Panc1 (cell line): ENCODE data around the gene PCGF3. TPM values are rescaled to one million over a fixed set of nuclear protein-coding genes. Genes with fewer than 3 reads are reported as not detected.

Experiments
- ATAC-seq: fragments of 200-7000 bp; cut with Tn5 transposase; 2 replicates; pipeline ENCODE4 v1.9.1; 2020; ENCODE audit warnings: mild to moderate bottlenecking, moderate library complexity
- BruUV-seq: library from RNA; stranded (reverse); fragments of 400-500 nt; replicated peaks from 2 replicates; lab custom pipeline; 2021; lab: Mats Ljungman, UMichigan
- CTCF ChIA-PET: fragments of 300-600 bp; sonication (Branson Sonifier 250); formaldehyde crosslinking; loops from one replicate; lab custom pipeline; 2022; ENCODE audit warnings: antibody characterized with exemption; lab: Charles Lee
- POLR2A ChIA-PET: fragments of 300-600 bp; sonication (Branson Sonifier 250); formaldehyde crosslinking; loops from one replicate; lab custom pipeline; 2022; ENCODE audit warnings: antibody characterized with exemption; lab: Charles Lee
- DNase-seq: peaks from one replicate; pipeline ENCODE4 v3.0.0-alpha.2; 2010; ENCODE audit warnings: low read depth, low spot score
- H3K27ac ChIP-seq: 2 replicates; pipeline ENCODE4 v1.5.1; 2011; ENCODE audit warnings: mild to moderate bottlenecking, low read length, inconsistent platforms
- H3K27me3 ChIP-seq: fragments of 200-500 bp; sonication (Bioruptor generic); 2 replicates; pipeline ENCODE4 v1.6.0; 2014; ENCODE audit warnings: low read length, inconsistent platforms; ENCODE audit not compliant: control insufficient read depth, insufficient read depth
- H3K36me3 ChIP-seq: fragments of 200-500 bp; sonication (Bioruptor generic); 2 replicates; pipeline ENCODE4 v1.5.1; 2014; ENCODE audit warnings: inconsistent platforms, mild to moderate bottlenecking, low read length, moderate library complexity; ENCODE audit not compliant: control insufficient read depth, insufficient read depth
- H3K4me1 ChIP-seq: 2 replicates; pipeline ENCODE4 v1.5.1; 2011; ENCODE audit warnings: inconsistent platforms, mild to moderate bottlenecking, low read length, moderate library complexity; ENCODE audit not compliant: control insufficient read depth, insufficient read depth
- H3K4me3 ChIP-seq, 2 experiments: 2 replicates each; pipeline ENCODE4 v1.5.1; 2011 to 2012; ENCODE audit warnings: low read depth in 2 of 2, low read length in 2 of 2, mild to moderate bottlenecking in 2 of 2, inconsistent platforms in 1 of 2, moderate library complexity in 1 of 2
- H3K9me3 ChIP-seq: fragments of 200-500 bp; sonication (Bioruptor generic); 2 replicates; pipeline ENCODE4 v1.5.1; 2014; ENCODE audit warnings: low read depth, mild to moderate bottlenecking, inconsistent platforms, low read length, moderate library complexity; ENCODE audit not compliant: control insufficient read depth, insufficient read depth
- POLR2AphosphoS5 ChIP-seq: IDR thresholded peaks from 2 replicates; pipeline ENCODE4 v1.6.1; 2012; ENCODE audit warnings: mild to moderate bottlenecking, low read depth, low read length, moderate library complexity
- SIN3A ChIP-seq: IDR thresholded peaks from 2 replicates; pipeline ENCODE4 v1.6.1; 2012; ENCODE audit warnings: low read depth, mild to moderate bottlenecking, low read length, moderate library complexity, borderline replicate concordance; ENCODE audit not compliant: insufficient read depth
- TCF7L2 ChIP-seq: IDR thresholded peaks from 2 replicates; pipeline ENCODE4 v1.6.1; 2011; ENCODE audit warnings: mild to moderate bottlenecking, low read depth, low read length, inconsistent platforms
- in situ Hi-C: cut with HindIII; loops from 2 replicates; pipeline ENCODE4 v1.10.0; 2016; ENCODE audit warnings: low sequenced_read_pairs, low pct_unique_long_range_greater_than_20kb
- intact Hi-C: fragments of 100-400 bp; cut with micrococcal nuclease; formaldehyde crosslinking; loops from one replicate; pipeline ENCODE4 v1.10.0; 2022; ENCODE audit not compliant: unreplicated experiment
- total RNA-seq: library from RNA; stranded (reverse); gene quantifications from one replicate; pipeline ENCODE4 v1.2.1, GENCODE V29; 2021; ENCODE audit not compliant: unreplicated experiment
- TF ChIP-seq, protein P1 (sequence below): fragments of 450-650 bp; IDR thresholded peaks from 2 replicates; pipeline ENCODE4 v1.5.1; 2017; ENCODE audit warnings: mild to moderate bottlenecking
- TF ChIP-seq, protein P2 (sequence below), 2 experiments: IDR thresholded peaks; 2 replicates each; pipeline ENCODE4 v1.6.1; 2011 to 2012; ENCODE audit warnings: low read depth in 2 of 2, control low read depth in 1 of 2, low read length in 1 of 2, mild to moderate bottlenecking in 1 of 2, moderate library complexity in 1 of 2; ENCODE audit not compliant: insufficient read depth in 1 of 2

PCGF3 gene
- total RNA-seq, 1 experiment from 2014 or later = 44.6 TPM

DNA sequence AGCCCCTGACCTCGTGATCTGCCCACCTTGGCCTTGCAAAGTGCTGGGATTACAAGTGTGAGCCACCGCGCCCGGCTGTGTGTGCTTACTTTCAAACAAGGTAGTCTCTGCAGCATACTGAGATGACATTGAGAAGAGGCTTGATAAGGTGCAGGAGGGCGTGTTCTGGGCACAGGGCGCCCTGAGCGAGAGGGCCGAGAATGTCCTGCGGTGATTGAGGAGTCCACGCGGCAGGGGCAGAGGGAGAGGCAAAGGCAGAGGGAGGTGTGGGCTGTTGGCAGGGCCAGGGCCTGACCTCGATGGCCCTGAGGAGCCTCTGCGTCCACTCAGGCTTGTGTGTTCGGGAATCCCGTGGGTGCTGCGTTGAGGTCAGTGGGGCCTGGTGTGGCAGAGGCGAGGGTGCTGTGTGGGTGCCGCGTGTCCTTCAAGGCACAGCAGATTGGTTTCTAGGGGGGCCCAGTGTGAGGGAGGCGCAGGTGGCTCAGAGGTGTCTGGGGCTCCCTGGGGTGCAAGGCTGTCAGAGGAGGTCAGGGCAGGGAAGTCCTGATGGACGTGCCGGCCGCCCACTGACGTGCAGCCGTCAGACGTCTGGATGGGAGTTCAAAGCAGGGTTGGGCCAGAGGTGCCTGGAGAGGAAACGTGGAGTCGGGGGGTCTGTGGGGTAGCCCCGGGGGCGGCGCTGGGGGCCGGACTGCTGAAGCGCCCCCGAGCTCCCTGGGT lies 12.1 kb downstream of the PCGF3 start:
- ChIA-PET CTCF (no interaction called here), POLR2A (no interaction called here)
- in situ Hi-C loops (no loop called here), intact Hi-C loops (no loop called here)
- Histone ChIP-seq H3K9me3 (no peaks in the 10 kb centered on the region), H3K27ac (no peak overlapping the region), H3K36me3 (no peaks in the 10 kb centered on the region), H3K4me1 (no peaks in the 10 kb centered on the region), H3K27me3 (no peaks in the 10 kb centered on the region), H3K4me3 (no peak overlapping the region)
- no TSS peak for BruUV-seq
- ATAC-seq (no peak), DNase-seq (no peak)
- TF ChIP-seq POLR2AphosphoS5 (no peak), TCF7L2 (no peak), SIN3A (no peak)
- TF ChIP-seq, protein P1, sequence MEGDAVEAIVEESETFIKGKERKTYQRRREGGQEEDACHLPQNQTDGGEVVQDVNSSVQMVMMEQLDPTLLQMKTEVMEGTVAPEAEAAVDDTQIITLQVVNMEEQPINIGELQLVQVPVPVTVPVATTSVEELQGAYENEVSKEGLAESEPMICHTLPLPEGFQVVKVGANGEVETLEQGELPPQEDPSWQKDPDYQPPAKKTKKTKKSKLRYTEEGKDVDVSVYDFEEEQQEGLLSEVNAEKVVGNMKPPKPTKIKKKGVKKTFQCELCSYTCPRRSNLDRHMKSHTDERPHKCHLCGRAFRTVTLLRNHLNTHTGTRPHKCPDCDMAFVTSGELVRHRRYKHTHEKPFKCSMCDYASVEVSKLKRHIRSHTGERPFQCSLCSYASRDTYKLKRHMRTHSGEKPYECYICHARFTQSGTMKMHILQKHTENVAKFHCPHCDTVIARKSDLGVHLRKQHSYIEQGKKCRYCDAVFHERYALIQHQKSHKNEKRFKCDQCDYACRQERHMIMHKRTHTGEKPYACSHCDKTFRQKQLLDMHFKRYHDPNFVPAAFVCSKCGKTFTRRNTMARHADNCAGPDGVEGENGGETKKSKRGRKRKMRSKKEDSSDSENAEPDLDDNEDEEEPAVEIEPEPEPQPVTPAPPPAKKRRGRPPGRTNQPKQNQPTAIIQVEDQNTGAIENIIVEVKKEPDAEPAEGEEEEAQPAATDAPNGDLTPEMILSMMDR = no peak
- TF ChIP-seq, protein P2, sequence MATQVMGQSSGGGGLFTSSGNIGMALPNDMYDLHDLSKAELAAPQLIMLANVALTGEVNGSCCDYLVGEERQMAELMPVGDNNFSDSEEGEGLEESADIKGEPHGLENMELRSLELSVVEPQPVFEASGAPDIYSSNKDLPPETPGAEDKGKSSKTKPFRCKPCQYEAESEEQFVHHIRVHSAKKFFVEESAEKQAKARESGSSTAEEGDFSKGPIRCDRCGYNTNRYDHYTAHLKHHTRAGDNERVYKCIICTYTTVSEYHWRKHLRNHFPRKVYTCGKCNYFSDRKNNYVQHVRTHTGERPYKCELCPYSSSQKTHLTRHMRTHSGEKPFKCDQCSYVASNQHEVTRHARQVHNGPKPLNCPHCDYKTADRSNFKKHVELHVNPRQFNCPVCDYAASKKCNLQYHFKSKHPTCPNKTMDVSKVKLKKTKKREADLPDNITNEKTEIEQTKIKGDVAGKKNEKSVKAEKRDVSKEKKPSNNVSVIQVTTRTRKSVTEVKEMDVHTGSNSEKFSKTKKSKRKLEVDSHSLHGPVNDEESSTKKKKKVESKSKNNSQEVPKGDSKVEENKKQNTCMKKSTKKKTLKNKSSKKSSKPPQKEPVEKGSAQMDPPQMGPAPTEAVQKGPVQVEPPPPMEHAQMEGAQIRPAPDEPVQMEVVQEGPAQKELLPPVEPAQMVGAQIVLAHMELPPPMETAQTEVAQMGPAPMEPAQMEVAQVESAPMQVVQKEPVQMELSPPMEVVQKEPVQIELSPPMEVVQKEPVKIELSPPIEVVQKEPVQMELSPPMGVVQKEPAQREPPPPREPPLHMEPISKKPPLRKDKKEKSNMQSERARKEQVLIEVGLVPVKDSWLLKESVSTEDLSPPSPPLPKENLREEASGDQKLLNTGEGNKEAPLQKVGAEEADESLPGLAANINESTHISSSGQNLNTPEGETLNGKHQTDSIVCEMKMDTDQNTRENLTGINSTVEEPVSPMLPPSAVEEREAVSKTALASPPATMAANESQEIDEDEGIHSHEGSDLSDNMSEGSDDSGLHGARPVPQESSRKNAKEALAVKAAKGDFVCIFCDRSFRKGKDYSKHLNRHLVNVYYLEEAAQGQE (IDR thresholded peaks at IDR 0.05; ENCODE audit: insufficient read depth in 1 of 2, low read depth in 2 of 2, low read length in 1 of 2) = no peak

DNA sequence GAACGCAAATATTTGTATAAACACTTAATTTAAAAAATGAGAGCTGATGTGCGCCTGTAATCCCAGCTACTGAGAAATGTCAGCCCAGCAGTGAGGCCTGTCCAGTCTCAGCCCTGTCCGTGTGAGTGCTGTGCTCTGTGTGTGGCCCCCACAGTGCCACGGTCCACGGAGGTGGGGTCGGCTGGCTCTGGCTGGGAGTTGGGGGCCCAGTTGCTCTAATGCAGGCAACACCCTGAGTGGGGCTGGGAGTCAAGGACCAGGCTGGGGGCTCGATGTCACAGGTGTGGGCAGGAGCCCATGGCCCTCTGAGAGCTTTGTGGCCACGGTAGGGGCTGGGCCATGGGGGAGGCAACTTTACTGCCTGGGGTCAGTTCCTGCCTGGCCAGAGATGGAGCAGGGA lies 12.8 kb downstream of the PCGF3 start:
- no peak for TF ChIP-seq SIN3A
- no peak for TF ChIP-seq POLR2AphosphoS5
- TF ChIP-seq, protein P1 = no peak
- TF ChIP-seq, protein P2 (IDR thresholded peaks at IDR 0.05; ENCODE audit: insufficient read depth in 1 of 2, low read depth in 2 of 2, low read length in 1 of 2) = no peak
- no peak for TF ChIP-seq TCF7L2
- Histone ChIP-seq H3K4me3 (no peak overlapping the region), H3K36me3 (no peaks in the 10 kb centered on the region), H3K9me3 (no peaks in the 10 kb centered on the region), H3K27me3 (no peaks in the 10 kb centered on the region), H3K4me1 (no peaks in the 10 kb centered on the region), H3K27ac (no peak overlapping the region)
- intact Hi-C loops (no loop called here), in situ Hi-C loops (no loop called here)
- ChIA-PET POLR2A (no interaction called here), CTCF (no interaction called here)
- no TSS peak for BruUV-seq
- ATAC-seq (peak; percentile 27; the same call in 1 of the 2 replicates), DNase-seq (no peak)
